GM21619 (cell line): ENCODE data around the gene TLE2.
"Not testable (repeated sequence)": the region's sequence is repeated elsewhere in the genome, so short reads cannot be mapped to it uniquely, and the experiment has no call there.

Experiments
- ATAC-seq: cut with Tn5 transposase; IDR thresholded peaks from one replicate; pipeline ENCODE4 v1.9.1; 2021; ENCODE audit not compliant: unreplicated experiment

Gene TLE2

DNA sequence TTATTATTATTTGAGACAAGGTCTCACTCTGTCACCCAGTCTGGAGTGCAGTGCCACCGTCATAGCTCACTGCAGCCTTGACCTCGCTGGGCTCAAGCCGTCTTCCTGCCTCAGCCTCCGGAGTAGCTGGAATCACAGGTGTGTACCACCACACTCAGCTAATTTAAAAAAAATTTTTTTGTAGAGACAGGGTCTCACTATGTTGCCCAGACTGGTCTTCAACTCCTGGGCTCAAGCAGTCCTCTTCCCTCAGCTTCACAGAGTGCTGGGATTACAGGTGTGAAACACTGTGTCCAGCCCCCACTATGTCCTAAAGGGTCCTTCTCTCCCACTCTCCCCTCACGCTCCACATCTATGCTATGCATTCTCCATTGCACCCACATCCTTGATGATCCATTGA, 9.1 kb upstream of the TLE2 start:
- no peak for ATAC-seq

DNA sequence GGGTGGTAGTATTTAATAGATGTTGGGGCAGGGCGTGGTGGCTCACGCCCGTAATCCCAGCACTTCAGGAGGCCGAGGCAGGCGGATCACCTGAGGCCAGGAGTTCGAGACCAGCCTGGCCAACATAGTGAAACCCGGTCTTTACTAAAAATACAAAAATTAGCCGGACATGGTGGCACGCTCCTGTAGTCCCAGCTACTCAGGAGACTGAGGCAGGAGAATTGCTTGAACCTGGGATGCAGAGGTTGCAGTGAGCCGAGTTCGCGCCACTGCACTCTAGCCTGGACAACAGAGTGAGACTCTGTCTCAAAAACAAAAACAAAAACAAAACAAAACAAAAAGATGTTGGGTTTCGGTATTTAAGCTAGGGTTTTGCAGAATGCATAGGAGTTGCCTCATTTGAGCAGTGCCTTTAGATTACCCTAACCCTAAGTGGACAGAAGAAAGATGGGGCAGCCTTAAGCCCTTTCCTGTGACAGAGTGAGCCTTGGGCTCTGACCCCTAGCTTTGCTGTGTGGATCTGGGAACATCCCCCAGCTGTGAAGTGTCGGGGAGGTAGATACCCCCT, 8.0 kb upstream of the TLE2 start:
- ATAC-seq = not testable (repeated sequence)

DNA sequence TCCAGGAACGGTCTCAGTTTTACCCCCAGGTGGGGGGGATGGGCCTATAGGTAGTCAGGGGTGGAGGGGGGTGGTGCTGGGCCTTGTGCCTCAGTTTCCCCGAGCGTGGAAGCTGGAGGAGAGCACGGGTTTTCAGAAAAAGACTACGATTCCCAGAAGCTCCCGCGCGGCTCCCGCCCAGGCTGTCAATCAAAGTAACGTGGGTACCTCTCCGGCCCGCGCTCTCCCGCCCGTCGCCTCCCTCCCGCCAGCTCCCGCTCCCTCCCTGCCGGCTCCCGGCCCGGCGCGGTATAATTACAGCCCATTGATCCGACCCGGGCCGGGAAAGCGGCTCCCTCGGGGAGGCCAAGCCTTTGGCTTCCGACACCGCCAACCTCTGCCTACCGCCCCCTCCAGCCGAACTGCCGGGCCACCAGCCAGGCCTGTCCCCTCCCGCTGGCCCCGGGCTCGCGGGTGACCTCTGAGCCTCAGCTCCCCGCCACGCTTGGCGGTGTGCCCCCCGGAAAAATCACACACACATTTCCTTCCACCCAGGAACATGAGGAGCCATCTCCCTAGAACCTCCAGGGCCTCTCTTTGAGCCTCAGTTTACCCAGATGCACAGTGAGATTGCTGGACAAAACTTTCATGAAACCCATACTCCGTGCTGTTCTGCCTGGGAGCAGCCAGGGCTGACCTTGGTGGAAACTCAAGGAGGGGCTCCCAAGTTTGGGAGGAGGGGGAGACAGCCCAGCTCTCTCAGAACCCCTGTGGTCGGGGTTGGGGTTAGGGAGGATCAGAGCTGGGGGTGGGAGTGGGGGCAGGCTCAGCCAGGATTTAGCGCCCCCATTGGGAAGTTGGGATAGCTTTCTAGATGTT, 7.3 kb upstream of the TLE2 start:
- ATAC-seq = peak; percentile 53

DNA sequence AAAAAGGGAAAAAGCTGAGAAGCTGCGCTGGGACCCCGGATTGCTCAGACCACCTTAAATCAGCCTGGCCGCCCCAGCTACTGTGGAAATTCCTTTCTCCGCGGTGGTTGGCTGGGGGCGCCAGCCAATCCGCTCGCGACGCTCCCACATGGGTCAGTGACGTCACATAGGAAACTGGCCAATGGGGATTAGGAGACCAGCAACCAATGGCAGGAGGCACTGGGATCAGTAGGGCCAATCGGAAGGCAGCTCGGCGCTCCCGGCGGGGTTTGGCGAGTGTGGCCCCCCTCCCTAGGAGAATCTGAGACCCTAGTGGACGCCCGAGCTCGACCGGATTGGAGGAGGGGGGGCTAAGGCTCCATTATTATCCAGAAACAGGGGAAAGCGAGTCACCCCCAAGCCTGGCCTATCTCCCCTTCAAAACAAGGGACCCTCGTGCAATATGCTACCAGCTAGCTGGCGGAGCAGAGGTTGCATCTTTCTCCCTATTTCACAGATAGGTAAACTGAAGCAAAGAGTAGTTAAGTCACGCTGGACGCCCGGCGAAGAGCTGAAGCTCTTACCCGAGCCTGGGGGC, 6.5 kb upstream of the TLE2 start:
- ATAC-seq = peak; percentile 77

DNA sequence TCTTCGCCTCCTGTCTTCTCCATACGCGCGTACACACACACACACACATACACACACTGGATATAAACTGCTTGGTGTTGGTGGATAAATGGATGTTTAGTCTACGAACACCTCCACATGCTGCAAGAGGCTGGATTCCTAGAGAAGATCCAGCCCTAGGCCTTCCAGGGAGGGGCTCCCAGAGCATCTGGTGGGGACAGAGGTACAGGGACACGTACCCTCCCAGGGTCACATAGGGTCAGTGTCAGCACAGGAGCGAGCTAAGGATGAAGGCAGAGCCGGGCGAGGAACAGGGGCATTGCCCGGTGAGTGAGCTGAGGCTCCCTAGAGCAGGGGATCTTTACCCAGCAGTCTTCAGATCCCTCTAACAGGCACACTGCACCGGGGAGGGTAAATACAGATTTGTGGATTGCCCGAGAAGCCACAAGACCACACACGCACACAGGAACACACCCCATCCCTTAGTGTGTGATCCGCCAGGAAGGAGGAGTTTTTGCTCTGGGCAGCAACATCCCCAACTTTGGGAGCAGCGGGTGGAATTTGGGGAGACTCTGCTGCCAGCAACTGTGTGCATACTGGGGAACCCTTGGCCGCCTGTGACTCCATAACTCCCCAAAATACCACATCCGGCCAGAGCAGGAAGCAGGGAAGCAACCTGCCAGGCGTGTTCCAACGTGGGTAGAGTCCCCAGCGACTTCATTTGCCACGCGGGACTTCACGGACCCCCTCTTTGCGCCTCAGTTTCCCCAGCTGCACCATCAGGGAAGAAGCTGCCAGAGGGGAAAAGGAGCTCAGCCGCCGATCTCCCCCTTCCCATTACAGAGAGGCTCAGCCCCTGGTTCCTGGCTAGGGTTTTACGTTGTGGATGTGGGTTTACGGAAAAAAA, 5.8 kb upstream of the TLE2 start:
- ATAC-seq = no peak

DNA sequence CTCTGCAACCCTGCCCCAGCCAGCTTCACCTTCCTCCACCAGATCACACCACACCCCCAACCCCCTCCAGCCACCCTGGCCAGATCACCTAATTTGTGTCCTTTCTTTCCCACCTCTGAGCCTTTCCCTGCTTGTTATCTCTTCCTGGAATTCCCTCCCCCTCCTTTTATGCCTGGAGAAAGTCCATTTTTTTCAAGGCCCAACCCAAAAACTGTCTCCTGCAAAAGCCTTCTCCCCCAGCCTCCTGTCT, 5.3 kb upstream of the TLE2 start:
- ATAC-seq = no peak

DNA sequence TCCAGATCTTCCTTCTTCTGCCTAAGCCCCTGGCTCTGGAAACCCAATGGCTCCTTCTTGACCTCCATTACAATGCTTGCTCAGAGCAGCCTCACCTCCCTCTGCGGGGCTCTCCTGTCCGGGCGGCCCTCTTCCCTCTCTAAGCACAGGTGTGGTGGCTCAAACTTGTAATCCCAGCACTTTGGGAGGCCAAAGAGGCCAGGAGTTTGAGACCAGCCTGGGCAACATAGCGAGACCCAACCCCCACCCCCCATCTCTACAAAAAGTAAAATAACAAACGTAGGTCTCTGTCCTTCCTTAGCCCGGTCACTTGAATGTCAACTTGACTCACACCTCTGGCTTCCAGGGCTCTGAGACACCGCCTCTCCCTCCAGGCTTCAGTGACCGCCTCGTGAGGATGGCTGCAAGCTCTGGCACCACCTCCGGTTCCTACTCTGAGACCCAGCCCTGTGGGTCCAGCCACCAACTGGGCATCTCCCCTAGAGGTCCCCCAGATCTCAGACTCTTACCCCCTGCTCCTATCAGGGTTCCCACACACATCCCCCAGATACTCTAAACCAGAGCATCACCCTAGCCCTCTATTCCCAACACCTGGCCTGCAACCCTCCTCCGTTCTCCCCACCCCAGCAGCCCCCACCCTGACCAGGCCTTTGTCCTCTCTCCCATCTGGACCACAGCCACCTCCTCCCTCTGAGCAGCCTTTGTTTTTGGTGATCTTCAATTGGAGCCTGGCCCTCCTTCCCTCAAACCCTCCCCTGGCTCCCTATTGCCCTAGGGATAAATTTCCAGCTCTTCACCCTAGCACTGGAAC, 4.7 kb upstream of the TLE2 start:
- ATAC-seq = no peak

DNA sequence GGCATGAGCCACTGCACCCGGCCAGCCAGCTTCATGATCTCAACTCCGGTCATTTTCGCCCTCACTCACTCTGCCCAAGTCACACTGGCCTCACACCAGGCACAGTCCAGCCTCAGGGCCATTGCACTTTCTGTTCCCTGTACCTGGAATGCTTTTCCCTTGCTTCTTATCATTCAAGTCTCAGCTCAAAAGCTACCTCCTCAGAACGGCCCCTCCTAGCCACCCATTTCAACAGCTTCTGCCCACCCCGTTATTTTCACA, 2.5 kb upstream of the TLE2 start:
- ATAC-seq = no peak

DNA sequence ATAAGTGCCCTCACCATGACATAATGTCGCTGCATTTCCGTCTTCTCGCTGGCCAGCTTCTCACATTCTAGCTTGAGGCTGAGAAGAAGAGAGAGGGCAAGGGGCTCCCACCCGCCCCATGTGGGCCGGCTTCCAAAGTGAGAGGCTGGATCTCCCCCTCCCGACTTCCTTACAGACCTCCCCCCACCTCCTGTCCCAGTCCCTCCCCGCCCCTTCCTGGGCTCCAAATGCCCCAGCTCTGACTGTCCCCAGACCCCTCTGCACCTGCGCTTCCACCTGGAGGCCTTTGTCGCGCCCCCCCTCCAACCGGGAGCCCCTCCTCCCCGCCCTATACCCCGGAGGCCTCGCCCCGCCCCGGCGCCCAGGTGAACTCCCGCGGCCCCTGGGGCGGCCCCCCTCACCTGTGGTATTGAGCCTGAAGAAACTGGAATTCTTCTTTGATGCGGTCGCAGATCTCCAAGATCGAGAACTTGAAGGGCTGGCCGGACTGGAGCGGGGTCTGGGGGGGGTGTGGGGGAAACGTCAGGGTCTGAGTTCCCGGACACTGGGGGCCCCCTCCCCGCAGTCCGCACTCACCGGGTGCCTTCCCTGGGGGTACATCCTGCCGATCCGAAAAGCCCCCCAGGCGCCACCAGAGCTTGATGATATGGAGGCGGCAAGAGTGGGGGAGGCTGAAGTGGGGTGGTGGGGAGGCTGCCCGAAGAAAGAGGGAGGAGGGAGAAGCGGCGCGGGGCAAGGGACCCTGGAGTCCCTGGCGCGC, 595 bp downstream of the TLE2 start:
- no peak for ATAC-seq

DNA sequence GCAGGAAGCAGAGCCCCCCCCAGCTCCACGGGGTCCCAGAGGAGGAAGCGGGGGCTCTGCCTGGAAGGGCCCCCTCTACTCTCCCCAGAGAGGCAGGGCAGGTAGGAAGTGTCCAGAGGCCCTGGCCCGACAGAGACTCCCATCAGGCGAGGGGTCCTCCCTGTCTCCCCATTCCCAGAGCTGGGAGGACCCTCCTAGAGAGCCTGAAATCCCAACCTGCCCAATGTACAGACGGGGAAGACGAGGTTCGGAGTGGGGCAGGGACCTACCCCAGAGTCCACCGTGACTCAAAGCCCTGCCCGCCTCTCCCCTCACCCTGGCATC, 1.1 kb downstream of the TLE2 start:
- no peak for ATAC-seq

DNA sequence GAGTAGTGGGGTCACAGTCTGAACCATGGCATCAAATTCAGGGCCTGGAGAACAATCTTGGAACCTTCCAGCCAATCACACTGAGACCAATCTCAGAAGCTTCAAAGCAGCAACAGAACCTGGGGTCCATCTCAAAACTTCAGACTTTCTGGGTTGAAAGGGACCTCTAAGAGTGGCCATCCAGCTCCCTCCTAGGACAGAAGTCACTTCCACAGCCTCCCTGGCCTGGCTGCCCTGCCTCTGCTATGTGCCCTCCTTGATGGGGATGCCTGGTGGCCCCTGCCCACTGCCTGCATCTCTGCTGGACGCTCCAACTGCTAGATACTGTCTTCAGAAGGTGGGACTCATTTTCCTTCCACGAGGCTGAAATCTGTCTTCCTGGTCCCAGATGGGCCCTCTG, 1.8 kb downstream of the TLE2 start:
- ATAC-seq = no peak

DNA sequence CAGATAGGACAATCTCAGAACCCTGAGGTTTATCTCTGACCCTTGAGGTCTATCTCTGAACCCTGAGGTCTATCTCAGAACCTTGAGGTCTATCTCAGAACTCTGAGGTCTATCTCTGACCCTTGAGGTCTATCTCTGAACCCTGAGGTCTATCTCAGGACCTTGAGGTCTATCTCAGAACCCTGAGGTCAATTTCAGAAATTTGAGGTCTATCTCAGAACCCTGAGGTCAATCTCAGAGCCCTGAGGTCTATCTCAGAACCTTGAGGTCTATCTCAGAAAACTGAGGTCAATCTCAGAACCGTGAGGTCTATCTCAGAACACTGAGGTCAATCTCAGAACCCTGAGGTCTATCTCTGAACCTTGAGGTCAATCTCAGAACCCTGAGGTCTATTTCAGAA, 2.3 kb downstream of the TLE2 start:
- ATAC-seq = no peak

DNA sequence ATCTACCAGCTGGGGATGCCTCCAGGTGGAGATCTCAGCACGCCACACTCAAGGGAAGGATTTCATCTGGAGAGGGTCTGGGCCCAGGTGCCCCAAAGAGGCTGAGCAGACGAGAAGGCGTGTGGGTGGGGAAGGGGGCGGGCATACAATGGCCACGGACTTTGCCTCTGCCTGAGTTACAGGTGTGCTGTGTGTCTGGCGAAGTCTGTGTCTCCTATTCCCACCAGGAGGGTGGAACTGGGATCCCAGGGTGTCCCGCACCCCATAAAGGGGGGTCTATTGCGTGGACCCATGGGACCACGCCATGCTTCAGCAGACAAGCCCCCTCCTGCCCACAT, 3.6 kb downstream of the TLE2 start:
- no peak for ATAC-seq

DNA sequence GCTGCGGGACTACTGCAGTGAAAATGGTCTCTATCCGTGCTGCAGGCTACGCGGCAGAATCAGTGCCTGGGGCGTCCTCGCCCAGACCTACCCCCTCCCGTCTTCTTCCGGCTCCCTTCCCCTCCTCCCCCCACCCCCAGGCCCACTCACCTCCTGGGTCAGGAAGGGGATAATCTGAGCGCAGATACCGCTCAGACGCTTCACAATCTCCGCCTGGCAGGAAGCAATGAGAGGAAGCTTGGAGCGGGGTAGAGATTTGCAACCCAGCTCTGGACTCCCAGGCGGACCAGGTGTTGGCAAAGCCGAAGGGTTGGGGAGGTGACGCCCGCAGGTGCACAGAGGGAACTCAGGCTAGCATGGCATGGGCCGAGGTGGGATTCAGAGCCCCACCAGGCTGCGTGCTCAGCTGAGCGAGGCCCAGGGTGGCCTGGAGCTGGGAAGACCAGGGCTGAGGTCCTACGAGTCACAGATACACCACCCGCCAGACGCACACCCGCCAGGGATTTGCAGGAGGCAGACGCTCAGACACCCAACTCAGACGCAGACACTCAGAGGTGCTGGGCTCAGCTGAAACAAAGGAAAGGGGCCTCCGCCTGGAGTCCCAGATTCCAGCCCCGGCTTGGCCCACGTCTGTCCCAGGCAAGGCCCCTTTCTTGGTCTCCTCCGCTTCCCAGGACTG, 4.1 kb downstream of the TLE2 start:
- no peak for ATAC-seq

DNA sequence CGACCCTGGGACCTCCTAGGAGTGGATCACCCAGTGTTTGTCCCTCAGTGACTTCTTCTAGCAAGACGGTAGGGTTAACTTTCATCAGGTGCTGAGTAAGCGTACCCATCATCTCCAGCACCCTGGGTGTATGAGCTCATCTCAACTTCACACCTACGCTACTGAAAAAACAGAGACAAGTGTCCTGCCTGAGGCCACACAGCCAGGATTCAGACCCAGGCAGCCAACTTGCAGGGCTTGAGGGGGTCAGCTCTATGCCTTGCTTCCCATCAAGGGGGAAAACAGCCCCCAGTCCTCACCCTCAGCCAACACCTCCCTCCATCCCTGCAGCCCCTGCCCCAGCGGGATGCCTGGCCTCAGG, 4.6 kb downstream of the TLE2 start:
- ATAC-seq = no peak

DNA sequence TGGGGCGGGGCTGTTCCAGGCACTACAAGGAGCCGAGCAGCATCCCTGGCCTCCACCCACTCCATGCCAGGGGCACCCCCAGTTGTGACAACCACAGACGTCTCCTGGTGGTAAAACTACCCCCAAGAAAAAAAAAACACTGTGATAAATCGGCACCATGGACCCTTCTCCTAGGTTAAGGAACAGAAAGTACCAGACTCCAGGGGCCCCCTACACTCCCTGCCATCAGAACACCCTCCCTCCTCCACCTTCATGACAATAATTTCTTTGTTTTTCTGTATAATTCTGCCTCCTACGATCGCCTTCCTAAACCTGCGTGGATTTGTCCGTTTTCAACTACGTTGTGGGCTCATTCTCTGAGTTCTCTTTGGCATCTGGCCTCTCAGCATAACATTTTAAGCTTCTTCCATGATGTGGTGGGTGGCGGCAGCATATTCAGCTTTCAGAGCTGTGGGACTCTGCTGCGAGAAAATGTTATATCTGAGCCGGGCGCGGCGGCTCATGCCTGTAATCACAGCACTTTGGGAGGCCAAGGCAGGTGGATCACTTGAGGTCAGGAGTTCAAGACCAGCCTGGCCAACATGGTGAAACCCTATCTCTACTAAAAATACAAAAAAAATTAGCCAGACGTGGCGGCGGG, 8.6 kb downstream of the TLE2 start:
- ATAC-seq = no peak

DNA sequence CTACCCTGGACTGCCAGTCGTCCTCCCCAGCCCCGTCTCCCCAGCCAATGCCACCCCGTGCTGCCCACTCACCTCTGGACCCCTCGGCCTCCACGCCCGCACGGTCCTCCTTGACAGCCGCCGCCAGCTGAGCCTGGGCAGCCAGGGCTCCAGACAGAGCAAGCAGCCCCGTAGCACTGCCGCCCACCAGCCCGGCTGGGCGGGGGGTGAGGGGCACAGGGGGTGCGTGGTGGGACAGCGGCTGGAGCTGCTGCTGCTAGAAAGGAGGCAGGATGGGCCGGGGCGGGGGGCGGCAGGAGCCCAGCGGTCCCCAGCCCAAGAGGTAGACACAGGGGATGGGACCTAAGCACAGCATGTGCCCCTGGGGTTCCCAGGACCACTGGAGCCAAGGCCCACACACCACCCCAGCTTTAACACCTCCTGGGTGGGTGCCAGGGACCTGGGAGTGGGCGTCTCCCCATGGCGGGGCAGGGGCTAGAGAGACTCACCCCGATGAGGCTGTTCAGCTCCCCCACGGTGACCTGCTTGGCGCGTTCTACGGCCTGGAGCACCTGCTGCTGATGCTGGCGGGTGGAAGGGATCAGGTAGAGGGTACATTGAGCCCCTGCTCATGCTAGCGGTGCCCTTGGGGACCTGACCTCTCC, 9.7 kb downstream of the TLE2 start:
- no peak for ATAC-seq

DNA sequence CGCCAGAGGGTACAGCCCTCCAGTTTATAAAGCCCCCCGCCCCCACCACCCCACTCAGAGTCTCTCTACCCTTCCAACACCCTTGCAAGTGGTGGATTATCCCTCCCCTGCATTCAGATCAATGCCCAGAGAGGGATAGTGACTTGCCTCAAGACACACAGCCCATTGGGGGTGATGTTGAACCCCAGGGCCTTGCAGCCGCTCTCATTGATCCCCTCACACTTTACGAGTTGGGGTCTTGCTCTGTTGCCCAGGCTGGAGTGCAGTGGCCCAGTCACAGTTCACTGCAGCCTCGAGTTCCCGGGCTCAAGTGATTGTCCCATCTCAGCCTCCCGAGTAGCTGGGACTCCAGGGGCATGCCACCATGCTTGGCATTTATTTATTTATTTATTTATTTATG, 11.2 kb downstream of the TLE2 start:
- no peak for ATAC-seq
